Epithelial cell of esophagus (primary cell): ENCODE data around the gene MCRIP1.
A peak's percentile ranks its signal among the peaks of the same experiment; 100 is the strongest.

ENCODE experiments used
- DNase-seq: peaks from one replicate; pipeline ENCODE4 v3.0.0; 2010; ENCODE audit warnings: low read depth
- H3K4me3 ChIP-seq: 2 replicates; pipeline ENCODE4 v1.5.1; 2011; ENCODE audit warnings: mild to moderate bottlenecking, low read length, control low read depth
- TF ChIP-seq, protein P1 (sequence below): IDR thresholded peaks from 2 replicates; pipeline ENCODE4 v1.5.1; 2011; ENCODE audit warnings: low read depth, mild to moderate bottlenecking, low read length, control low read depth, inconsistent platforms; ENCODE audit not compliant: insufficient read depth; ENCODE audit errors: missing control alignments

MCRIP1 gene, protein sequence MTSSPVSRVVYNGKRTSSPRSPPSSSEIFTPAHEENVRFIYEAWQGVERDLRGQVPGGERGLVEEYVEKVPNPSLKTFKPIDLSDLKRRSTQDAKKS

DNA sequence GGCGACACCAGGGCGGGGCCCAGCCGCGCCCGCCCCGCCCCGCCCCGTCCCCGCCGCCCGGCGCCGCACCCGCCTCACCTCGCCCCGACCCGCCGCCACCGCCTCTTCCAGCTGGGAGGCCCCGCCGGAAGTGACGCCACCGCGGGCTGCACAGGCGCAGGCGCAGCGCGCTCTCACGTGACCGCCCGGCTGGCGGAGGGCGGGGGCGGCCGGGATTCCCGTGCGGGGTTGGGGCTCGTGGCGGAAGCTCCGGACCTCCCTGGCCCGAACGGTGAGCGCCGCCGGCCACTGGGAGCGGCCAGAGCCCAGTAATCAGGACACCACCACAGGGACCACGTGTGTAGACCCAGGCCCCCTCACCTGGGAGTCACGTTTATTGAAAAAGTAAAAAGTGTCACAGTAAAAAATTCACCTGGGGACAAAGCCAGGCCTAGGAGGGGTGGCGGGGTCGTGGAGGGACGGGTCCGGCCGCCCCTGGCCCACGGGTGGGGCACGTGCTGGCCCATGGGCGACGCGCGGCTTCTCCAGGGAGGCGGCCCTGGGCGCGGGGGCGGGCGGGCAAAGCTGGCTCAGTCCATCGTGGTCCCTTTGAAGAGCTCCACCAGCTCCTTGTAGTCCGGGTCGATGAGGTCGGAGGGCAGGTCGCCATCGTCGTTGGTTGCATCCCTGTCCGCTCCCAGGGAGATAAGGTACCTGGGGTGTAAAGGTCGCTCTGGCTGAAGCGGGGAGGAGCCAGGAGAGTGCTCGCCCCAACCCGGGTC is at the start of gene MCRIP1:
MCRIP1 (minus strand) TSS at position 132 of the 761 bp plus-strand sequence. CDS start 8,785 bp downstream, outside the sequence.
- peak; percentile 95 for DNase-seq
- H3K4me3 ChIP-seq = peak within 1 kb of the TSS; percentile 81
- TF ChIP-seq, protein P1, sequence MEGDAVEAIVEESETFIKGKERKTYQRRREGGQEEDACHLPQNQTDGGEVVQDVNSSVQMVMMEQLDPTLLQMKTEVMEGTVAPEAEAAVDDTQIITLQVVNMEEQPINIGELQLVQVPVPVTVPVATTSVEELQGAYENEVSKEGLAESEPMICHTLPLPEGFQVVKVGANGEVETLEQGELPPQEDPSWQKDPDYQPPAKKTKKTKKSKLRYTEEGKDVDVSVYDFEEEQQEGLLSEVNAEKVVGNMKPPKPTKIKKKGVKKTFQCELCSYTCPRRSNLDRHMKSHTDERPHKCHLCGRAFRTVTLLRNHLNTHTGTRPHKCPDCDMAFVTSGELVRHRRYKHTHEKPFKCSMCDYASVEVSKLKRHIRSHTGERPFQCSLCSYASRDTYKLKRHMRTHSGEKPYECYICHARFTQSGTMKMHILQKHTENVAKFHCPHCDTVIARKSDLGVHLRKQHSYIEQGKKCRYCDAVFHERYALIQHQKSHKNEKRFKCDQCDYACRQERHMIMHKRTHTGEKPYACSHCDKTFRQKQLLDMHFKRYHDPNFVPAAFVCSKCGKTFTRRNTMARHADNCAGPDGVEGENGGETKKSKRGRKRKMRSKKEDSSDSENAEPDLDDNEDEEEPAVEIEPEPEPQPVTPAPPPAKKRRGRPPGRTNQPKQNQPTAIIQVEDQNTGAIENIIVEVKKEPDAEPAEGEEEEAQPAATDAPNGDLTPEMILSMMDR = no peak

DNA sequence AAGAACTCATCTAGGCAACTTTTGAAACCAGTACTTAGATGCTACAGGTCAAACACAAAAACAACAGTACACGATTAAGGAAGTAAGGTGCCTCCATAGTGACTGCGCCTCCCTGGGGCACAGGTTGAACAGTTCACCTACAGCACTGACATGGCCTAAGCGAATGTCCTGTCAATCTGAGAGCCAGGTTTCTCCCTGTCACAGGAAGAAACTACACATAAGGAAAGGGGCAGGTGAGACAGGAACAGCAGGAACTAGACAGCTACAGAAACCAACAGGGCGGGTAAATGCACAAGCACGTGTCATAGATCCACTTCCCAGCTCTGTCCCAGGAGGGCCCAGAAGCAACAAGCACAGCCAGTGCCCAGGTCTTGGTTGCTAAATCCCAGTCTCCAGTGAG is 46.0 kb upstream of the MCRIP1 start:
- TF ChIP-seq, protein P1 = no peak
- no peak overlapping the region for H3K4me3 ChIP-seq
- peak; percentile 70 for DNase-seq

DNA sequence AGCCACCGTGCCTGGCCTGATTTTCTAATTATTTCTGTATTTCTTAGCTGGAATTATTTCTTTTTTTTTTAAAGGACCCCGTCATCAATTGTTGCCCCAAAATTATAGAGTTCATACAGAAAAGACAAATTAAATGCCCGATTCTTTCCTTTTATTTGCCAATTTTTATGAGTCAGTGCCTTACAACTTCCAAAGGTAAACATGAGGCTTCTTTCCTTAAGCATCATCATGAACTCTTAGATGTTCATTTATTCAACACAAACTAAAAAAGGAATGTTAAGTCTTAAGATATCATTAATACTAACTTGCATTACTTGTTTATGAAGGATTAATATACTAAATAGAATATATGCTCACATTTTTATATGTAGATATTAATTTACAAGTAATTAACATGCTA is 45.2 kb upstream of the MCRIP1 start:
- H3K4me3 ChIP-seq = no peak overlapping the region
- DNase-seq = no peak
- TF ChIP-seq, protein P1 = no peak

DNA sequence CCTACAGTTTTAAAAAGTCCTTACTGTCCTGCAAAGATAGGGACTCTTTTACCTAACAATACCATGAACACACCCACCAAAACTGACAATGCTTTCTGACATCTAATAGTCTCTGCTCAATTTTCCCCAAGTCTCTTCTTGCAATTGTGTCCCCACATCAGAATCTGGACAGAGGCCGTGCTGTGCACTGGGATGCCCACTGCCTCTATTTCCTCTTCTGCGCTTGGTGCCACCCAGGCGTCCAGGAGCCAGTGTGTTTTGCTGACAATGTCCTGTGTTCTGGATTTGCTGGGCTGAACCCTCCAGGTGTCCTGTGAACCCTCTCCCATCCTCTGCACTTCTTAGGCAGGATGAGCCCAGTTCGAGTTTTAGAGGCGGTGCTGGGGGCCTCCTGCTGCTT is 44.5 kb upstream of the MCRIP1 start:
- DNase-seq = no peak
- TF ChIP-seq, protein P1 = no peak

DNA sequence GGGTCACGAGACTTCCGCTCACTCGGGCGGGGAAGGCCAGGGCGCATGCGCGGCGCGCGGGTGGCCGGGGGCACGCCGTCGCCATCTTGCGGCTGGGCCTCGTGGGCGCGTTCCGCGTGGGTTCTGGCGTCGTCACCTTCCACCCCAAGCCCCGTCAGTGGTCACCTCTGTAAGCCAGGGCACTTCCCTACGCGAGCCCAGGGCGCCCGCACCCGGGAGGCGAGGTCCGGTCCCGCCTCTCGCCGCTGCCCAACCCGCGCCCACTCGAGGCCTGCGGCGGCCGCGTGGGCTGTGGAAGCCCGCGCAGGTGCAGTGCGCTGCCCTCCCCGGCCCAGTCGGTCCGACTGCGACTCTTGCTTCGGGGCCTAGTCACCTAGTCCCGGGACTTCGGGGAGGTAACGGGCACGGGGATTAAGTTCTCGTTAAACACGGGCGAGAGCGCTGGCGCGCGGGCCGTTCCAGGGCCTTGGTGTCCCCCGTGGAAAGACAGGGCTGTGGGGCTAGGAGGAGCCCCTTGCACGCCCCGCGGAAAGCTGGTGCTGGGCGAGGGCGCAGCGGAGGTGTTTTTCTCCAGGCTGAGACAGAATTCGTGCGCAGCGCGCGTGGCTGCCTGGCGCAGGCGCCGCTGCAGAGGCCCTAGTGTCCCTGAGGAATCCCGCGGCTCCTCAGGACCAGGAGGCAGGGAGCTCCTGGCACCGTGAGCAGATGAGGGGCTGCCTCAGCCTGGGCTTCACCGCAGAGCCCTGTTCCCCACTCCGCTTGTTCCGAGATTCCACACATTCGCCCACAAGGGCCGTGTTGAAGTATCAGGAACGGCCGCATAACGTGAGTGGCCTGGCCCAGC is 38.5 kb upstream of the MCRIP1 start:
- TF ChIP-seq, protein P1 = no peak
- peak; percentile 88 for DNase-seq
- H3K4me3 ChIP-seq = peak overlapping the region; percentile 68

More for the DNA sequence above, 44.5 kb upstream of the MCRIP1 start:
- no peak overlapping the region for H3K4me3 ChIP-seq

DNA sequence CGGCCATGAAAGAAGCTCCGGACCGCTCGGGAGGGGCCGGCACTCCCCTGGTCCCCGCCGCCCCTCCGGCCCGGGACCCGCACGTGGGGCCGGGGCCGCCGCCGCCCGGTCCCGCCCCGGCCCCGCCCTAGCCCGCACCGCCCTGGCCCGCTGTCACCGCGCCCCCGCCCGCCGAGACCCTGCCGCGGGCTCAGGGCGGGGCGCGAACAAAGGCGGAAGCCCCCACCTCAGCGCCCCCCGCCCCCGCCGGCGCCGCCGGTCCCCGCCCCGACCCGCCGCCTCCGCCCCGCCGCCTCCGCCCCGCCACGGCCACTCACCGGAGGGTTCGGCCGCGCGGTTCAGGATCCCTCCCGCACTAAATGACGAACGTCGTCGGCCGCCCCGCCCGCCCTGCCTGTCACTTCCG is 37.9 kb upstream of the MCRIP1 start, which contains the start of gene ARHGDIA:
ARHGDIA (minus strand) TSS at position 357 of the 406 bp plus-strand sequence. CDS start 1,407 bp downstream, outside the sequence.
- peak within 1 kb of the TSS; percentile 68 for H3K4me3 ChIP-seq
- DNase-seq = no peak
- TF ChIP-seq, protein P1 = no peak
